HG03135 (cell line): ENCODE measurements around the gene YPEL1.
"Not testable (repeated sequence)": the region's sequence is repeated elsewhere in the genome, so short reads cannot be mapped to it uniquely, and the experiment has no call there.

Source experiments
- ATAC-seq: cut with Tn5 transposase; IDR thresholded peaks from one replicate; pipeline ENCODE4 v1.9.1; 2021; ENCODE audit warnings: mild to moderate bottlenecking, moderate library complexity; ENCODE audit not compliant: unreplicated experiment

The YPEL1 gene

GRCh38 chr22:21700822-21701221 lies 34.8 kb downstream of the YPEL1 start:
- no peak for ATAC-seq

- ATAC-seq: no peak
These were observed 36.0 kb downstream of the YPEL1 start for GRCh38 chr22:21699643-21700042.

- no peak for ATAC-seq
These were observed 36.9 kb downstream of the YPEL1 start for GRCh38 chr22:21698430-21699329.

- no peak for ATAC-seq
These were observed 37.7 kb downstream of the YPEL1 start for GRCh38 chr22:21697880-21698279.

- ATAC-seq: no peak
These were observed 38.4 kb downstream of the YPEL1 start for GRCh38 chr22:21697021-21697771.

- ATAC-seq: no peak
These were observed 39.5 kb downstream of the YPEL1 start for GRCh38 chr22:21696115-21696514.

GRCh38 chr22:21695430-21696085 lies 40.0 kb downstream of the YPEL1 start:
- ATAC-seq: no peak

- no peak for ATAC-seq
These were observed 40.7 kb downstream of the YPEL1 start for GRCh38 chr22:21694795-21695429.

- no peak for ATAC-seq
These were observed 41.2 kb downstream of the YPEL1 start for GRCh38 chr22:21694394-21694793.

- ATAC-seq: no peak
These were observed 41.6 kb downstream of the YPEL1 start for GRCh38 chr22:21693999-21694341.

GRCh38 chr22:21693333-21693998 lies 42.1 kb downstream of the YPEL1 start:
- ATAC-seq: no peak

GRCh38 chr22:21692856-21693255 lies 42.7 kb downstream of the YPEL1 start:
- not testable (repeated sequence) for ATAC-seq

GRCh38 chr22:21691816-21692215 lies 43.8 kb downstream of the YPEL1 start:
- no peak for ATAC-seq

GRCh38 chr22:21690401-21690801 lies 45.2 kb downstream of the YPEL1 start:
- no peak for ATAC-seq

- no peak for ATAC-seq
These were observed 46.8 kb downstream of the YPEL1 start for GRCh38 chr22:21688706-21689381.

GRCh38 chr22:21688341-21688705 lies 47.3 kb downstream of the YPEL1 start:
- no peak for ATAC-seq

- no peak for ATAC-seq
These were observed 47.8 kb downstream of the YPEL1 start for GRCh38 chr22:21687685-21688259.

GRCh38 chr22:21686634-21687393 lies 48.8 kb downstream of the YPEL1 start:
- no peak for ATAC-seq

GRCh38 chr22:21686193-21686608 lies 49.4 kb downstream of the YPEL1 start:
- ATAC-seq: no peak
